WTC11 (cell line): Measurements from ENCODE around the gene BTBD9. TPM values are rescaled to one million over a fixed set of nuclear protein-coding genes. Genes with fewer than 3 reads are reported as not detected.

Experiments
- ATAC-seq: fragments of 200-7000 bp; cut with Tn5 transposase; 2 replicates; pipeline ENCODE4 v1.10.0; 2021; ENCODE audit warnings: mild to moderate bottlenecking, moderate library complexity
- CTCF ChIA-PET: fragments of 300-600 bp; sonication (Branson Sonifier 250); formaldehyde crosslinking; loops from one replicate; lab custom pipeline; 2021; ENCODE audit warnings: antibody characterized with exemption; lab: Charles Lee
- POLR2A ChIA-PET: fragments of 350-600 bp; sonication (Branson Sonifier 250); formaldehyde crosslinking; loops from one replicate; lab custom pipeline; 2021; ENCODE audit warnings: antibody characterized with exemption; lab: Charles Lee
- DNase-seq: peaks from one replicate; pipeline ENCODE4 v3.0.0; 2021; ENCODE audit warnings: low spot score
- H3K27ac Mint-ChIP-seq: 2 replicates; pipeline ENCODE4 v1.8.0; 2021; ENCODE audit warnings: mixed read lengths
- H3K27me3 Mint-ChIP-seq: 2 replicates; pipeline ENCODE4 v1.8.0; 2021; ENCODE audit warnings: low read depth, mild to moderate bottlenecking, moderate library complexity, mixed read lengths
- H3K36me3 Mint-ChIP-seq: 2 replicates; pipeline ENCODE4 v1.8.0; 2021; ENCODE audit warnings: mixed read lengths
- H3K4me1 Mint-ChIP-seq: 2 replicates; pipeline ENCODE4 v1.8.0; 2022; ENCODE audit warnings: mixed read lengths
- H3K4me3 Mint-ChIP-seq: 2 replicates; pipeline ENCODE4 v1.8.0; 2021; ENCODE audit warnings: mild to moderate bottlenecking, moderate library complexity, mixed read lengths
- H3K9me3 Mint-ChIP-seq: 2 replicates; pipeline ENCODE4 v1.8.0; 2021; ENCODE audit warnings: mixed read lengths
- E2F4 ChIP-seq: sonication (generic); formaldehyde crosslinking; IDR thresholded peaks from 2 replicates; pipeline ENCODE4 v1.8.1; 2022; ENCODE audit warnings: low read depth, mild to moderate bottlenecking, moderate library complexity, missing genetic modification reagents, borderline replicate concordance
- EMX1 ChIP-seq: fragments of 250-450 bp; sonication (Bioruptor Pico); IDR thresholded peaks from 2 replicates; pipeline ENCODE4 v1.8.0; 2021; ENCODE audit warnings: mild to moderate bottlenecking
- ETV6 ChIP-seq: sonication (generic); formaldehyde crosslinking; IDR thresholded peaks from 2 replicates; pipeline ENCODE4 v1.8.1; 2022; ENCODE audit warnings: mild to moderate bottlenecking, missing genetic modification reagents
- FOXJ3 ChIP-seq: sonication (generic); formaldehyde crosslinking; IDR thresholded peaks from 2 replicates; pipeline ENCODE4 v1.9.0; 2021; ENCODE audit warnings: missing genetic modification reagents, mild to moderate bottlenecking, borderline replicate concordance
- FOXP1 ChIP-seq: sonication (generic); formaldehyde crosslinking; IDR thresholded peaks from 2 replicates; pipeline ENCODE4 v1.8.0; 2022; ENCODE audit warnings: missing genetic modification reagents, mild to moderate bottlenecking, moderate library complexity, borderline replicate concordance
- FOXP4 ChIP-seq: sonication (generic); formaldehyde crosslinking; IDR thresholded peaks from 2 replicates; pipeline ENCODE4 v1.8.0; 2022; ENCODE audit warnings: mild to moderate bottlenecking, missing genetic modification reagents
- GRHL2 ChIP-seq: fragments of 250-450 bp; sonication (Bioruptor Pico); IDR thresholded peaks from 2 replicates; pipeline ENCODE4 v1.8.0; 2022; ENCODE audit warnings: mild to moderate bottlenecking, moderate library complexity; ENCODE audit not compliant: insufficient replicate concordance, severe bottlenecking
- HMGXB4 ChIP-seq: sonication (generic); formaldehyde crosslinking; IDR thresholded peaks from 2 replicates; pipeline ENCODE4 v1.8.1; 2023; ENCODE audit warnings: mild to moderate bottlenecking, moderate library complexity, missing genetic modification reagents
- IRF1 ChIP-seq: sonication (generic); formaldehyde crosslinking; IDR thresholded peaks from 2 replicates; pipeline ENCODE4 v1.8.0; 2023; ENCODE audit warnings: missing genetic modification reagents
- JAZF1 ChIP-seq: fragments of 250-450 bp; sonication (Bioruptor Pico); IDR thresholded peaks from 2 replicates; pipeline ENCODE4 v1.9.0; 2021; ENCODE audit warnings: moderate library complexity, mild to moderate bottlenecking, inconsistent platforms
- PRDM15 ChIP-seq: sonication (generic); formaldehyde crosslinking; IDR thresholded peaks from 2 replicates; pipeline ENCODE4 v1.8.0; 2022; ENCODE audit warnings: missing genetic modification reagents
- PREB ChIP-seq: sonication (generic); formaldehyde crosslinking; IDR thresholded peaks from 2 replicates; pipeline ENCODE4 v1.8.1; 2022; ENCODE audit warnings: mild to moderate bottlenecking, missing genetic modification reagents, moderate library complexity, borderline replicate concordance
- PRRX2 ChIP-seq: fragments of 250-450 bp; sonication (Bioruptor Pico); IDR thresholded peaks from 2 replicates; pipeline ENCODE4 v1.8.0; 2021; ENCODE audit warnings: mild to moderate bottlenecking
- SMAD4 ChIP-seq: sonication (generic); formaldehyde crosslinking; IDR thresholded peaks from 2 replicates; pipeline ENCODE4 v1.8.0; 2022; ENCODE audit warnings: mild to moderate bottlenecking, missing genetic modification reagents
- TP53 ChIP-seq: sonication (generic); formaldehyde crosslinking; IDR thresholded peaks from 2 replicates; pipeline ENCODE4 v1.8.1; 2023; ENCODE audit warnings: mild to moderate bottlenecking, missing genetic modification reagents
- ZNF263 ChIP-seq: sonication (generic); formaldehyde crosslinking; IDR thresholded peaks from 2 replicates; pipeline ENCODE4 v1.8.1; 2022; ENCODE audit warnings: low read depth, mild to moderate bottlenecking, moderate library complexity, missing genetic modification reagents
- ZNF425 ChIP-seq: fragments of 250-450 bp; sonication (Bioruptor Pico); conservative IDR thresholded peaks from 2 replicates; pipeline ENCODE4 v1.9.0; 2021; ENCODE audit warnings: mild to moderate bottlenecking
- ZNF532 ChIP-seq: fragments of 250-450 bp; sonication (Bioruptor Pico); IDR thresholded peaks from 2 replicates; pipeline ENCODE4 v1.9.0; 2021; ENCODE audit warnings: mild to moderate bottlenecking, borderline replicate concordance
- ZSCAN18 ChIP-seq: fragments of 250-450 bp; sonication (Bioruptor Pico); IDR thresholded peaks from 2 replicates; pipeline ENCODE4 v2.1.2; 2022; ENCODE audit warnings: mild to moderate bottlenecking, moderate library complexity
- total RNA-seq: library from RNA; stranded (reverse); gene quantifications from 3 replicates; pipeline ENCODE4 v1.2.3, GENCODE V29; 2021

Gene BTBD9
- total RNA-seq, 1 experiment from 2014 or later = 4.2 TPM

- ChIA-PET POLR2A (no interaction called here), CTCF (no interaction called here)
- DNase-seq (no peak), ATAC-seq (no peak)
- Mint-ChIP-seq H3K27me3 (no peaks in the 10 kb centered on the region), H3K27ac (no peak overlapping the region), H3K9me3 (no peaks in the 10 kb centered on the region), H3K4me1 (no peaks in the 10 kb centered on the region), H3K36me3 (no peaks in the 10 kb centered on the region), H3K4me3 (no peak overlapping the region)
- no peak for TF ChIP-seq FOXJ3 (CRISPR knock-in tag)
- TF ChIP-seq ZNF532 (CRISPR knock-in tag) = no peak
- TF ChIP-seq GRHL2 (CRISPR knock-in tag) = no peak
- TF ChIP-seq IRF1 (CRISPR knock-in tag) = no peak
- TF ChIP-seq ZNF263 = no peak
- TF ChIP-seq TP53 = no peak
- no peak for TF ChIP-seq PRRX2
- TF ChIP-seq PRDM15 (CRISPR knock-in tag) = no peak
- no peak for TF ChIP-seq EMX1
- no peak for TF ChIP-seq HMGXB4
- no peak for TF ChIP-seq FOXP4 (CRISPR knock-in tag)
- no peak for TF ChIP-seq PREB (CRISPR knock-in tag)
- no peak for TF ChIP-seq ZSCAN18
- no peak for TF ChIP-seq JAZF1 (CRISPR knock-in tag)
- TF ChIP-seq ETV6 (CRISPR knock-in tag) = no peak
- no peak for TF ChIP-seq SMAD4
- TF ChIP-seq FOXP1 = no peak
- TF ChIP-seq E2F4 (CRISPR knock-in tag) = no peak
- TF ChIP-seq ZNF425 (CRISPR knock-in tag) = no peak
Measured at GRCh38 chr6:38364127-38364526, 275.6 kb downstream of the BTBD9 start.
